Neural cell (in vitro differentiated cells): ENCODE measurements around the gene XPO4. TPM values are rescaled to one million over a fixed set of nuclear protein-coding genes. Genes with fewer than 3 reads are reported as not detected.

Experiments used
- H2AFZ ChIP-seq: fragments of 200-600, 300-800 bp; sonication (generic), shearing (Covaris generic); 2 replicates; pipeline ENCODE4 v1.6.0; 2014; ENCODE audit warnings: low read depth, mild to moderate bottlenecking, antibody characterized with exemption, low read length, moderate library complexity
- H3F3A ChIP-seq: fragments of 200-600 bp; shearing (Covaris generic); 2 replicates; pipeline ENCODE4 v1.6.1; 2016; ENCODE audit warnings: mild to moderate bottlenecking, moderate library complexity, mixed read lengths, antibody characterized with exemption, low read length; ENCODE audit not compliant: insufficient read depth, poor library complexity, severe bottlenecking
- H3K27ac ChIP-seq: fragments of 200-600, 300-800 bp; sonication (generic), shearing (Covaris generic); 2 replicates; pipeline ENCODE4 v1.5.1; 2014; ENCODE audit warnings: mild to moderate bottlenecking, low read length, moderate library complexity
- H3K27me3 ChIP-seq: fragments of 300-800, 200-600 bp; sonication (generic), shearing (Covaris generic); 2 replicates; pipeline ENCODE4 v1.6.0; 2014; ENCODE audit warnings: mild to moderate bottlenecking, low read depth, low read length, moderate library complexity; ENCODE audit not compliant: insufficient read depth
- H3K36me3 ChIP-seq: fragments of 300-800, 200-600 bp; sonication (generic), shearing (Covaris generic); 2 replicates; pipeline ENCODE4 v1.5.1; 2014; ENCODE audit warnings: mild to moderate bottlenecking, antibody characterized with exemption, low read length, moderate library complexity; ENCODE audit not compliant: insufficient read depth
- H3K4me2 ChIP-seq: fragments of 300-800, 200-600 bp; sonication (generic), shearing (Covaris generic); 2 replicates; pipeline ENCODE4 v1.6.0; 2014; ENCODE audit warnings: mild to moderate bottlenecking, low read length
- H3K4me3 ChIP-seq: fragments of 300-800, 200-600 bp; sonication (generic), shearing (Covaris generic); 2 replicates; pipeline ENCODE4 v1.5.1; 2014; ENCODE audit warnings: mild to moderate bottlenecking, low read length, moderate library complexity
- H3K79me2 ChIP-seq: fragments of 200-600 bp; shearing (Covaris generic); replicated peaks from 2 replicates; pipeline ENCODE4 v1.6.0; 2014; ENCODE audit warnings: mild to moderate bottlenecking, low read length, moderate library complexity; ENCODE audit not compliant: insufficient read depth
- H3K9ac ChIP-seq: fragments of 300-800, 200-600 bp; sonication (generic), shearing (Covaris generic); 2 replicates; pipeline ENCODE4 v1.6.1; 2016; ENCODE audit warnings: mild to moderate bottlenecking, low read length, mixed read lengths
- H3K9me2 ChIP-seq: fragments of 200-600 bp; shearing (Covaris generic); 2 replicates; pipeline ENCODE4 v1.6.1; 2016; ENCODE audit warnings: mild to moderate bottlenecking, low read length, mixed read lengths; ENCODE audit not compliant: insufficient read depth
- H3K9me3 ChIP-seq: fragments of 200-600, 300-800 bp; sonication (generic), shearing (Covaris generic); 2 replicates; pipeline ENCODE4 v1.6.1; 2016; ENCODE audit warnings: mild to moderate bottlenecking, mixed run types, low read length, moderate library complexity, mixed read lengths
- H4K20me1 ChIP-seq: fragments of 200-600 bp; shearing (Covaris generic); 2 replicates; pipeline ENCODE4 v1.6.1; 2016; ENCODE audit warnings: mild to moderate bottlenecking, mixed run types; ENCODE audit not compliant: insufficient read depth
- CTCF ChIP-seq: fragments of 450-650 bp; IDR thresholded peaks from 2 replicates; pipeline ENCODE4 v1.5.1; 2014; ENCODE audit warnings: antibody characterized with exemption, mild to moderate bottlenecking, moderate library complexity; ENCODE audit not compliant: poor library complexity, severe bottlenecking
- EP300 ChIP-seq: fragments of 450-650 bp; conservative IDR thresholded peaks from 2 replicates; pipeline ENCODE4 v1.6.1; 2014; ENCODE audit warnings: antibody characterized with exemption, mild to moderate bottlenecking, moderate library complexity; ENCODE audit not compliant: poor library complexity, severe bottlenecking
- EZH2 ChIP-seq: fragments of 200-600, 300-800 bp; shearing (Covaris generic), sonication (generic); IDR thresholded peaks from 2 replicates; pipeline ENCODE4 v1.6.1; 2014; ENCODE audit warnings: antibody characterized with exemption, low read length, borderline replicate concordance, mild to moderate bottlenecking; ENCODE audit not compliant: insufficient read depth, poor library complexity, severe bottlenecking
- MXI1 ChIP-seq: fragments of 450-650 bp; conservative IDR thresholded peaks from 2 replicates; pipeline ENCODE4 v1.6.1; 2014; ENCODE audit warnings: antibody characterized with exemption, mild to moderate bottlenecking; ENCODE audit not compliant: poor library complexity, severe bottlenecking
- POLR2AphosphoS5 ChIP-seq: IDR thresholded peaks from 2 replicates; pipeline ENCODE4 v1.6.1; 2012
- RAD21 ChIP-seq: fragments of 450-650 bp; conservative IDR thresholded peaks from 2 replicates; pipeline ENCODE4 v1.6.1; 2014; ENCODE audit warnings: antibody characterized with exemption, mild to moderate bottlenecking, moderate library complexity
- REST ChIP-seq: IDR thresholded peaks from 2 replicates; pipeline ENCODE4 v1.6.1; 2012; ENCODE audit warnings: borderline replicate concordance
- SMC3 ChIP-seq: fragments of 450-650 bp; conservative IDR thresholded peaks from 2 replicates; pipeline ENCODE4 v1.6.1; 2014; ENCODE audit warnings: antibody characterized with exemption, mild to moderate bottlenecking, moderate library complexity; ENCODE audit not compliant: poor library complexity
- TAF1 ChIP-seq: IDR thresholded peaks from 2 replicates; pipeline ENCODE4 v1.6.1; 2012; ENCODE audit warnings: low read depth
- polyA plus RNA-seq: library from polyadenylated mRNA; depleted of rRNA; stranded (reverse); fragments of >200 nt; gene quantifications from 2 replicates; pipeline ENCODE4 v1.2.3, GENCODE V29; 2014

The XPO4 gene
- polyA plus RNA-seq, 1 donor from 2014 or later: 13.0 TPM

GRCh38 chr13:20891768-20892167, 10.8 kb downstream of the XPO4 start:
- no peaks in the 10 kb centered on the region for H3F3A ChIP-seq
- TF ChIP-seq EP300: no peak
- no peak for TF ChIP-seq TAF1
- TF ChIP-seq SMC3: no peak
- TF ChIP-seq REST: no peak
- no peak for TF ChIP-seq MXI1
- no peak for TF ChIP-seq CTCF
- TF ChIP-seq RAD21: no peak
- TF ChIP-seq EZH2: no peak
- no peak for TF ChIP-seq POLR2AphosphoS5
- H3K9me2 ChIP-seq: no peaks in the 10 kb centered on the region
- H3K4me2 ChIP-seq: no peak overlapping the region
- H2AFZ ChIP-seq: no peak overlapping the region
- no peaks in the 10 kb centered on the region for H3K9me3 ChIP-seq
- no peaks in the 10 kb centered on the region for H3K36me3 ChIP-seq
- no peaks in the 10 kb centered on the region for H3K27me3 ChIP-seq
- H3K27ac ChIP-seq: no peak overlapping the region
- H3K4me3 ChIP-seq: no peak overlapping the region
- no peak overlapping the region for H3K9ac ChIP-seq
- H3K79me2 ChIP-seq: peaks cover 29% of the 10 kb centered on the region
- no peaks in the 10 kb centered on the region for H4K20me1 ChIP-seq

DNA sequence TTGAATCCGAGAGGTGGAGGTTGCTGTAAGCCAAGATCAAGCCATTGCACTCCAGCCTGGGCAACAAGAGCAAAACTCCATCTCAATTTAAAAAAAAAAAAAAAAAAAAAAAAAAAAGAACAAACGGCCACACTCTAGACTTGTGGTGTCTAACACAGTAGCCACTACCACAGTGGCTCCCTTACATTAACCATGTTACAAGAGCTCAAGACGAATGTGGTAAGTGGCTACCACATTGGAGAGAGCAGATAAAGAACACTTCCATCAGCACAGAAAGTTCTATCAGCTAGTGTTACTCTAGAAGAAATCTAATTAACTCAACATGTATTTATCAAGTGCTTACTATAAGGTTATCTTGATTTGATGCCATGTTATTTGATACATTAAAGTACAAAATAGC, 11.5 kb downstream of the XPO4 start:
- Histone ChIP-seq H3K9me2 (no peaks in the 10 kb centered on the region), H3K4me2 (no peak overlapping the region), H3K36me3 (no peaks in the 10 kb centered on the region)

More for the DNA sequence above, 11.5 kb downstream of the XPO4 start:
- H3K9ac ChIP-seq: no peak overlapping the region
- no peaks in the 10 kb centered on the region for H3K9me3 ChIP-seq
- H3K27ac ChIP-seq: no peak overlapping the region
- no peaks in the 10 kb centered on the region for H4K20me1 ChIP-seq
- no peak for TF ChIP-seq SMC3
- TF ChIP-seq REST: no peak
- no peak for TF ChIP-seq CTCF
- TF ChIP-seq MXI1: no peak
- H3F3A ChIP-seq: no peaks in the 10 kb centered on the region
- H3K27me3 ChIP-seq: no peaks in the 10 kb centered on the region
- H3K79me2 ChIP-seq: peaks cover 29% of the 10 kb centered on the region
- no peak overlapping the region for H3K4me3 ChIP-seq
- H2AFZ ChIP-seq: no peak overlapping the region
